Stimulated activated CD8-positive, alpha-beta memory T cell treated with anti-CD3 and anti-CD28 coated beads, Interleukin-12 subunit alpha, Interleukin-12 subunit beta, amount 100 ng/mL, for 24 hours (primary cell): ENCODE measurements around the gene XKR7.

Experiments used
- DNase-seq: peaks from one replicate; pipeline ENCODE4 v3.0.0-alpha.2; 2020; ENCODE audit errors: extremely low read depth

XKR7 gene

GRCh38 chr20:31945319-31945718 is 22.6 kb upstream of the XKR7 start:
- DNase-seq = no peak

- DNase-seq = no peak
Measured at GRCh38 chr20:31945785-31946184, 22.2 kb upstream of the XKR7 start.

- DNase-seq = no peak
Measured at GRCh38 chr20:31948008-31948407, 19.9 kb upstream of the XKR7 start.

- no peak for DNase-seq
Measured at GRCh38 chr20:31949877-31950646, 17.9 kb upstream of the XKR7 start.

GRCh38 chr20:31951203-31951529 is 16.8 kb upstream of the XKR7 start:
- no peak for DNase-seq

GRCh38 chr20:31951530-31952453 is 16.2 kb upstream of the XKR7 start, which contains the start of gene PDRG1:
TSS of gene PDRG1 (minus strand) at chr20:31952046. CDS start at chr20:31951961, 85 bp downstream.
- DNase-seq = peak; percentile 88

- no peak for DNase-seq
Measured at GRCh38 chr20:31953556-31954148, 14.3 kb upstream of the XKR7 start.

- DNase-seq = no peak
Measured at GRCh38 chr20:31954500-31954899, 13.5 kb upstream of the XKR7 start.

GRCh38 chr20:31956556-31957526 is 11.1 kb upstream of the XKR7 start:
- no peak for DNase-seq

GRCh38 chr20:31962761-31963160 is 5.2 kb upstream of the XKR7 start:
- DNase-seq = no peak

GRCh38 chr20:31963889-31964288 is 4.1 kb upstream of the XKR7 start:
- DNase-seq = no peak

GRCh38 chr20:31966991-31967655 is 828 bp upstream of the XKR7 start:
- no peak for DNase-seq

GRCh38 chr20:31968291-31969126 is 558 bp downstream of the XKR7 start:
- DNase-seq = peak; percentile 39

- no peak for DNase-seq
Measured at GRCh38 chr20:31969991-31970390, 2.0 kb downstream of the XKR7 start.

GRCh38 chr20:31972471-31973021 is 4.6 kb downstream of the XKR7 start:
- DNase-seq = no peak

- DNase-seq = no peak
Measured at GRCh38 chr20:31974296-31974695, 6.3 kb downstream of the XKR7 start.

GRCh38 chr20:31974951-31975487 is 7.1 kb downstream of the XKR7 start:
- no peak for DNase-seq

GRCh38 chr20:31975874-31976273 is 7.9 kb downstream of the XKR7 start:
- no peak for DNase-seq

- DNase-seq = no peak
Measured at GRCh38 chr20:31977080-31977479, 9.1 kb downstream of the XKR7 start.
